Measurements from ENCODE around the gene CASP9.

DNA sequence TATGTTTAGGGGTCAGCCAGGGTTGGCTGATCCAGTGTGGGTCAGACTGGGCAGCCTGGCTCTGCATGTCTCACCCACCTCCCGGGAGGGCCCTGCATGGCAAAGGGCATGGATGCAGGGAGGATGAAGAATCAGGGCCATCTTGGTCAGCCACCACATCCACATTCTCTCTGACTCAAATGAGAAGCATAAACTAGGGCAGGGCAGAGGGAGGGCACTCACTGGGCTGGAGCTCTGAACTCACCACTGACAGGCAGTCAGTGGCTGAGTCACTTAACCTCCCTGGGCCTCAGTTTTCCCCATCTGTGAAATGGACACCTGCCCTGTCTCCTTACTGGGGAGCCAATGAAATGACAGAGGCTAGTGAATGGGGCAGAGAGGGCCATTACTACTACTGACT, 71.8 kb downstream of the CASP9 start:
- TF ChIP-seq EZH2 (IDR thresholded peaks at IDR 0.05) (no peak), POLR2AphosphoS5 (IDR thresholded peaks at IDR 0.05; ENCODE audit: borderline replicate concordance, low read depth, low read length) (no peak)
